ENCODE measurements around the gene PLCB3.

Gene PLCB3

DNA sequence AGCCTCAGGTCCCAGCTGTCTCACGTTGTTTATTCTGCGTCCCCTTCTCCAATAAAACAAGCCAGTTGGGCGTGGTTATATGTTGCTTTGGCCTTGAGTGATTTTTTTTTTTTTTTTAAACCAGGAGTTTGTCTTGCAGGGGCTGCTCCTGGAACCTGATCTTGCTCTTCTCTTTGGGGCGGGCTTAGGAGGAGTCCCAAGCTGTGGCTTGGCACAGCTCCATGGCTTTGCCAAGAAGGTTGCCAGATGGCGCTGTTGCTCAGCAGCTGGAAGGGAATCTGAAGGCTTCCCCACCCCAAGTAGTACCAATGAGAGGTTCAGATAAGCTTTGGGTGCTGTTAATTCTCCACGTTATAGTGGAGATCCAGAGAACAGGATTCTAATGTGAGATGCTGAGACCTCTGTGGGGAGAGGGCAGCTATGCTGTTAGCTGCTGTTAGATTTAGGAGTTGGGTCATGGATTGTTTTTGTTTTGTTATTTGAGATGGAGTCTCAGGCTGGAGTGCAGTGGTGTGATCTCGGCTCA, 46.8 kb upstream of the PLCB3 start:
- Histone ChIP-seq H3K4me3 (ENCODE audit: severe bottlenecking) (no peak overlapping the region), H3K9me3 (ENCODE audit: severe bottlenecking) (no peaks in the 10 kb centered on the region), H3K27ac (ENCODE audit: poor library complexity, severe bottlenecking) (no peak overlapping the region), H3K4me1 (ENCODE audit: insufficient read depth, poor library complexity, severe bottlenecking) (no peaks in the 10 kb centered on the region), H3K27me3 (ENCODE audit: insufficient read depth, poor library complexity, severe bottlenecking) (no peaks in the 10 kb centered on the region), H3K36me3 (ENCODE audit: low read depth) (peaks cover 69% of the 10 kb centered on the region)
- TF ChIP-seq CTCF (IDR thresholded peaks at IDR 0.05; ENCODE audit: poor library complexity, severe bottlenecking): peak; percentile 87
- peak; percentile 78 for DNase-seq (ENCODE audit: low spot score)
- ATAC-seq (ENCODE audit: low read depth): peak; percentile 66

- no peak for ATAC-seq (ENCODE audit: low read depth)
- DNase-seq (ENCODE audit: low spot score): no peak
- no peaks in the 10 kb centered on the region for H3K9me3 ChIP-seq (ENCODE audit: severe bottlenecking)
- TF ChIP-seq CTCF (IDR thresholded peaks at IDR 0.05; ENCODE audit: poor library complexity, severe bottlenecking): no peak
- no peaks in the 10 kb centered on the region for H3K4me1 ChIP-seq (ENCODE audit: insufficient read depth, poor library complexity, severe bottlenecking)
- H3K4me3 ChIP-seq (ENCODE audit: severe bottlenecking): no peak within 1 kb of the TSS
- H3K27me3 ChIP-seq (ENCODE audit: insufficient read depth, poor library complexity, severe bottlenecking): no peaks in the 10 kb centered on the region
- no peak within 1 kb of the TSS for H3K27ac ChIP-seq (ENCODE audit: poor library complexity, severe bottlenecking)
- peaks cover 48% of the 10 kb centered on the region for H3K36me3 ChIP-seq (ENCODE audit: low read depth)
Measured at GRCh38 chr11:64206457-64207255, 44.7 kb upstream of the PLCB3 start, which contains the start of gene FERMT3. Gene FERMT3 (plus strand): TSS chr11:64206721. CDS start chr11:64207365, 644 bp downstream.

DNA sequence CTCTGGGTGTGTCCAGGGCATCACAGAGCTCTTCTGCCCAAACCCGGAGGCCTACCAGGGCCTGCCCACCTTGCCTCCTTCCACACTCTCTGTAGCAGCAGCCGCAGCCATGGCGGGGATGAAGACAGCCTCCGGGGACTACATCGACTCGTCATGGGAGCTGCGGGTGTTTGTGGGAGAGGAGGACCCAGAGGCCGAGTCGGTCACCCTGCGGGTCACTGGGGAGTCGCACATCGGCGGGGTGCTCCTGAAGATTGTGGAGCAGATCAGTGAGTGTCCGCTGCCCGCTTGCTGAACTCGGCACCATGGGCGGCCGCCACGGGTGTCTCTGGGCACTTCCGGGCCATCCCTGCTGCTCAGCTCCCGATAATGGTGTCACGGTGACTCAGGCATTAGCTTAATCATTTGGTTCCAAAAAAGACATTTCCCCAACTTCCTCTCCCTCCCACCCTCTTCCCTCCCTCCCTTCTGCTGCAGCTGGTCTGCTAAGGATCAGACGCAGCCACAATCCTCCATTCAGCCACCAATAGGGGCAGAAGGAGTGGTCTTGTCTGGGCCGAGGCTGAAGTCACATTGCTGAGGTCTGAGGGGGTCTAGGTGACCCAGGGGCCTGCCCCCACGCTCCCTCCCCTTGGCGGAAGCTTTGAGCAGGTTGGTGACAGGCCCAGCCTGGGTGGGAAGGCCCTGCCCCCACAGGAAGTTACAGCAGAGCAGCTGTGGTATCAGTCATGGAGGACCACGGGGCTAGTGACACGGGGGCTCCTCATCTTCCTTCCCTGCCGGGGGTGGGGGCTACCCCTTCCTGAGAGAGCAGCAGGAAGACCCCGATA, 43.9 kb upstream of the PLCB3 start:
- H3K9me3 ChIP-seq (ENCODE audit: severe bottlenecking): no peaks in the 10 kb centered on the region
- ATAC-seq (ENCODE audit: low read depth) (no peak), DNase-seq (ENCODE audit: low spot score) (no peak)
- no peak overlapping the region for H3K4me3 ChIP-seq (ENCODE audit: severe bottlenecking)
- H3K27ac ChIP-seq (ENCODE audit: poor library complexity, severe bottlenecking): no peak overlapping the region
- H3K27me3 ChIP-seq (ENCODE audit: insufficient read depth, poor library complexity, severe bottlenecking): no peaks in the 10 kb centered on the region
- H3K4me1 ChIP-seq (ENCODE audit: insufficient read depth, poor library complexity, severe bottlenecking): no peaks in the 10 kb centered on the region
- H3K36me3 ChIP-seq (ENCODE audit: low read depth): peaks cover 41% of the 10 kb centered on the region
- no peak for TF ChIP-seq CTCF (IDR thresholded peaks at IDR 0.05; ENCODE audit: poor library complexity, severe bottlenecking)

GRCh38 chr11:64208086-64208795, 43.1 kb upstream of the PLCB3 start:
- DNase-seq (ENCODE audit: low spot score) (no peak), ATAC-seq (ENCODE audit: low read depth) (no peak)
- H3K9me3 ChIP-seq (ENCODE audit: severe bottlenecking): no peaks in the 10 kb centered on the region
- H3K4me3 ChIP-seq (ENCODE audit: severe bottlenecking): no peak overlapping the region
- H3K36me3 ChIP-seq (ENCODE audit: low read depth): peaks cover 33% of the 10 kb centered on the region
- H3K4me1 ChIP-seq (ENCODE audit: insufficient read depth, poor library complexity, severe bottlenecking): no peaks in the 10 kb centered on the region
- H3K27me3 ChIP-seq (ENCODE audit: insufficient read depth, poor library complexity, severe bottlenecking): no peaks in the 10 kb centered on the region
- no peak overlapping the region for H3K27ac ChIP-seq (ENCODE audit: poor library complexity, severe bottlenecking)
- TF ChIP-seq CTCF (IDR thresholded peaks at IDR 0.05; ENCODE audit: poor library complexity, severe bottlenecking): no peak
